OCI-M2 (cell line): ENCODE measurements around the gene GTSE1.

ENCODE experiments used
- DNase-seq: peaks from one replicate; lab custom pipeline; 2025; ENCODE audit not compliant: unreplicated experiment; lab: John Stamatoyannopoulos, UW

The GTSE1 gene

DNA sequence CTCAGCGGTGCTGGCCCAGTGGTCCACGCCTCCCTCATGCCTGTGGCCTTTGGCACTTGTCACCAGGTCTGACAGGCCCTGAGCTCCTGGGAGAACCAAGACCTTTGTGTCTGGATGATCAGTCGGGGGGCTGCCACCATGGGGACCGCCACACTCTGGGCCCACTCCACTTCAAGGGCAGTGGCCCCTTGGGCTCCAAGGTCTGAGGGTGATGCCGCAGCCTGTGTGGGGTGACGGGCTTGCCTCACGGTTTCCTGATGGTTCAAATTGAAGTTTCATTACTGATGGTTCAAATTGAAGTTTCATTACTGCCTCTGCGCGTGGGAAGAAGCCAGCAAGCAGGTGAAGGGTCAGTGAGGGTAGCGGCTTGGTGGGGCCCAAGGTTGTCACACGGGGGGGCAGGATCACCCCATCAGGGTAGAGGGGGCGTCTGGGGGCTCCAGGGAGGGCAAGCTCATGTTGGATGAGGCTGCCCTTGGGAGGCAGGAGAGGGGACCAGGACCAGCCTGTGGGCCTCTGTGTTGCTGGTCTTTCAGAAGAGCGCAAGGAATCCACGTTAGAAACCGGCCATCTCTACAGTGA, 66.4 kb downstream of the GTSE1 start:
- DNase-seq = no peak

DNA sequence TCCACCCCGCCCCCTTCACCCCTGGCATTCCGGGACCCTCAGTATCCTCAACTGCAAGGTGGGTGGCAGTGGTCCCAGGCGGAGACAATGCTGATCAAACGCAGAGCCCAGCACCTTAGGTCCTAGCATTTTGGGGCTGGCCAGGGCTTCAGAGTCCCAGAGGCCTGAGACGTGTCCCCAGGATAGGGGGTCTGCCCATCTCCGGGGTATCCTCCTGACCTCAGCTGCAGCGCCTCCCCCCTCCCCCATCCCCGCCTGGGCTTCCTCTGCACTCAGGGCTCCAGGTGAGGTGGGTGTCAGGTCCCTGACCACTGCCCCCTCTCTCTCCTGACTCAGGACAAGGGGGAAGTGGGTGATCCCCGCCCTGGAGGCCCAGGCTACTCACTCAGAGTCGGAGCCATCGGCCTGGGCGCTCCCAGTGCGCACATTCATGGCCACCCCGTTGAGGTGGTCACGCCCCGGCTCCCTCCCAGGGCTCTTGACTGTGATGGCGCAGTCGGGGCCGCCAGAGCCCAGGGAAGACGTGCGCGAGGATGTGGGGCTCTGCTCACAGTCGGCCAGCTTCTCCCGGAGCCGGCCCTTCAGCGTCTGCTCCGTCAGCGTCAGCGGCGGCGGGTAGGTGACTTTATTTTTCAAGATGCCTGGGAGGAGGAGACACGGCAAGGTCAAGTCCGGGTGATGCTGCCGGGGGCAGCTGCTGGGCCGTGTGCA, 67.1 kb downstream of the GTSE1 start:
- no peak for DNase-seq

DNA sequence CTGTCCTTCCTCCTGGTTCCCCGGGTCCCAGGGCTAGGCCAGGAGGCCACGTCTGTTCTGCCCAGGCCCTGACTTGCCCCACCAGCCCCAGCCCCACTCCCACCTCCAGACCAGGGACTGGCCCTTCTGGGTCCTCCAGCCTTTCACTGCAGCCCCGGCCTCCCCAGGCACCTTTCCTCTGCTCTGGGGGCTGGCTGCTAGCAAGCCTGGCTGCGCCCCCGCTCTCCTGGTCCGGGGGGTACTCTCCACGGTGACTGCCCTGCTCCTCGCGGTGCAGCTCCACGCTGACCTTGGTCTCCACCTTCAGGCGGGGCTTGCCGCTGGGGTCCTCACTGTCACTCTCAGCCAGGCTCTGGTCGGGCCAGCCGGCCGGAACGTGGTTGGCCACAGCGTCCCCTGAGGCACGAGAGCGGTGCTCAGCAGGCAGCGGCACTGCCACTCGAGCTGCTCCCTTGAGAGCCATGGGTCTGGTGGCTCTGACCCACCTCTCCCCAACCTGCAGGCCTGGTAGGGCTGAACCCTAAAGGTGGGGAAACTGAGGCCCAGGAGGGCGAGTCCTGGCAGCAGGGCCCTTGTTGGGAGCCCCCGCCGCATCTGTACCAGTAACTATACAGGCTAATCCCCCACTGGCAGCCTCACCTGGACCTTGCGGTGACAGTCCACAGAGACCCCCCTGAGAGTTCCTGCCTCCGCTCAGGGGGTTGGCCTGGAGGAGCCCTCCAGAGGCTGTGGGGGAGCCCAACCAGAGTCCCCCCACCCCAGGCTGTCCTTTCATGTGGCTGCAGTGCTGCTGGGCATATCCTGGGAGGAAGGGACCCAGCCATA, 67.9 kb downstream of the GTSE1 start:
- DNase-seq = no peak

DNA sequence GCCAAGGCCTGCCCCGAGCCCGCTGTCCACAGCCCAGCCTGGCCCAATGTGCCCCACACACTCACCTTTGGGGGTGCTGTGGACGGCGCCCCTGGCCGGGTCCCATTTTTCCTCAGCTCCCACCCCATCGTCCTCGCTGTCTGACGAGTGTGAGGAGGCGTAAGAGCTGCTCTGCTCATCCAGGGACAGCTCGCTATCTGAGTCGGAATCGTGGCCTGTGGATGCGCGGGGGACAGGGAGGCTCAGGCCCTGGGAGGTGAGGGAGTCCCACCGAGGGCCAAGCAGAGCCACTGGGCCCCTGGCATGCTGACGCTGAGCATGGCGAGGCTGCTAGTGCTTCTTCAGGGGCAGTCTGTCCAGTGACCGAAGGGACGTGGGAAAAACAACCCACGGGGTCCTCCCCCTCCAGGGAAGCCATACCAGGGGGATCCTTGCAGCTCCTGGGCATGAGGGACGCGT, 68.5 kb downstream of the GTSE1 start:
- no peak for DNase-seq

DNA sequence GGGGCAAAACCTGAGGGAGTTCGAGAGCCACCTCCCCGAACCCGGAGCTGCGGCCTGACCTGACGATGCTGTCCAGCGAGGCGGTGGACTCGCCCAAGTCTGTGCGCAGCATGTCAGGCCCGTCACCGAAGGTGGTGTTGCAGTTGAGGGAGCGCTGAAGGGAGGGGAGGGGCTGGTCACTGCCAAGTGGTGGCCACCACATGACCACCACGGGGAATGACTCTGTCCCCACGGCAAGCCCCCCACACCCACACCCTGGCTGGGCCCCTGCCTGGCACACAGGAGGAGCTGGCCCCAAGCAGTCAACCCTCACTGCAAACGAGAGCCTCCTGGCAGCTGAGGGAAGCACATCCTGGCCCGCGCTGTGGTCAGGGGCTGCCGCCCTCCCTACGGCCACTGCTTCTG, 69.7 kb downstream of the GTSE1 start:
- no peak for DNase-seq

DNA sequence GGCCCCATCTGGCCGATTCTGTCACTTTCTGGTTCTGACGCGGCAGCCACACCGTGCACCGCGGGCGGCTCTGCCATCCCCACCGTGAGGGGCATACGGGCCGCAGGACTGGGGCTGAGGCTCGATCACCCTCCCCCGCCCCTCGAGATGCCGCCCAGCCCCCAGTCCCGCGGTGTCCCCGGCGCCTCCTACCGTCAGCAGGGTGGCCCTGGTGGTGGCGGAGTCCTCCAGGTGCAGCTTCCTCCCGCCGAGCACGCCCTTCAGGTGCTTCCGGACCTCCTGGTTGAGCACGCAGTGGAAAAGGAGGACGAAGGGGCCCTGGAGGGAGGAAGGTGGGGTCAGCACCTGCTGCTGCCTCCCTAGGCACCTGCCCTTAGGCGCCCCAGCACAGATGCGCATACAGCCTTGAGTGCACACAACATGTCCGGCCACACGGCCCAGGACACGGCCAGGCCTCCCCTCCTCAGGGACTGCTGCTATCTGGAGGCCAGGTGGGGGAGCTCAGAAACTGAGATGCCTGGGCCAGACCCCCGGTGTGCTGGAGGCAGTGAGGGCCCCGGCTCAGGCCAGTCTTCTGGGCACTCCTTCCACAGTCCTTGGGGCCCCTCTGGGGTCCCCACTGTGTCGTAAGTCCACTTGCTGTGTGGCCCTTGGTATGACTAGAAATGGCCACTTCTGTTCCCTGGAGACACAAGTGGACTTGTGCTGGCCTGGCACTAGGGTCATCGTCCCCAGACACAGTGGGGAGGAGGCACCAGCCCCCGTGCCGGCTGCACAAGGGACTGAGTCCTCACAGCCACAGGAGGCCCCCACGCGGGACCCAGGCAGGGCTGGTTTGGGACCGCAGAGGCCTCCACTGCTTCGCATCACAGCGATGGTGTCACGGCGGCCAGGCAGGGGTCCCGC, 70.4 kb downstream of the GTSE1 start:
- DNase-seq = no peak

DNA sequence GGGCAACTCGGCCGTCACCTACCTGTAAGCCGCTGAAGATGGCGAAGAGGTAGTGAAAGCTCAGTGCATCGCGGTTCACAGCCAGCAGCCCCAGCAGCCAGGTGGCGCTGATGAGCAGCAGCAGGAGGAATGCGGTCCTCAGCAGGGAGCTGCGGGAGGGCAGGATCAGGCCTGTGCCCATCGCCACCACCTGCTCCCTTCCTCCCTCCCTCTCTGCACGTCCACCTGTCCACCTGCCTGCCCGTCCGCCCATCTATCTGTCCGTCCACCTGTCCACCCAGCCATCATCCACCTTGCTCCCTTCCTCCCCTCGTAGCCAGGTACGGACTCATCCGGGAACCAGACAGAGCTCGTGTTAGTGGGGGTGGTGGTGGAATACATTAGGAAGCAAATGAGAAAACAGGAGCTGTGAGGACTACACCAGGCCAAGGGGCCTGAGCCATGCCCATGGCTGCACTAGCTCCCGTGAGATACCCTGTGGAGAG, 71.1 kb downstream of the GTSE1 start:
- DNase-seq = peak; percentile 0

DNA sequence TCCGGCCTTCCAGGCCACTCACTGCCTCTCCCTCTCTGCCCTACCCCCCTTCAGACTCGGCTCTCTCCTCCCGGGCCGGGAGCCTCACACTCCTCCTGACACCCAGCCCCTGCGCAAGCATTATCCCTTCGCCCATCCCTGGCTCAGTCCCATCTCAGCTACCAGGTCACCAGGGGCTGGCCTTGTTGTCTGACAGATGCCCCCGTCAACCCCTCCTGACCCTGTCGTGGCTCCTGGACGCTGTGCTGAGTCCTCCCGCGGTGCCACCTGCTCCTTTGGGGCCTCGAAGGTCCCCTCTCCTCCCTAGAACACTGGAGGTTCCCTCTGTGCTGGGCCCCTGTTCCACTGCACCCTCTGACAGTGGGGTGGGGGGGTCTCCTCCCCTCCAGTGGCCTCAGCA, 71.8 kb downstream of the GTSE1 start:
- DNase-seq = no peak

DNA sequence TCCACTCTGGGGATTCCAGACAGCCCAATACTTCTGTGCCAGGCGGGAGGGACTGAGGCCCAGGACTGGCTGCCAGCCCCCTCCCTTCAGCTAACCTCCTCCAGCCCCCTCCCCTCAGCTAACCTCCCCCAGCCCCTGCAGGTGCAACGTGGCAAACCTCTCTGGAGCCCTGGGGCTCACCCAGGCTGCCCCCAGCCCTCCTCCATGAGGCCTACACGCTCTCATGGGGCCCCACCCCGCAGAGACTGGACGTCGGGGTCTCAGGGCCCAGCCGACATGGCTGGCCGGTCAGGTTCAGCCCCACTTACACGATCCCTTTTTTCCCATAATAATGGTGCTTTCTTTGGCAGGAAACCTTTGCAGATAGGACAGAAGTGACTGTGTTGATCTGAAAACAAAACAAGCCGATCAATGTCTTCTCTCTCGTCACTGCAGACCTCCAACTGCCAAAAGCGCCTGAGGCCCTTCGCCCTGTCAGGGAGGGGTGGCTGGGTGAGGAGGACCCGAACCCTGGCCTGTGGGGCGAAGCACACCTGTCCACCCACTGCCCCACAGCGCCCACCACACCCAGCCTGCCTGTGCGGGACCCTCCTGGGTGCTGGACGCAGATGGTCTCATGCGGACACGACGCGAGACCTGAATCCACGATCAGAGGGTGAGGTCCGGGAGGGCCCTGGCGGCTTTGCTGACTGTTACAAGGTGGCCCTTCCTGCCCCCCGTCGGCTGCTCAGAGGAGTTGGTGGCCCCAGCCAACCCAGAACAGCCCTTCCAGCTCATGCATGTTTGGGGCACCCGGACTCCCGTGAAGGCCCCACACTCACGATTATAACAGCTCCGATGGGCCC, 72.4 kb downstream of the GTSE1 start:
- DNase-seq = no peak

DNA sequence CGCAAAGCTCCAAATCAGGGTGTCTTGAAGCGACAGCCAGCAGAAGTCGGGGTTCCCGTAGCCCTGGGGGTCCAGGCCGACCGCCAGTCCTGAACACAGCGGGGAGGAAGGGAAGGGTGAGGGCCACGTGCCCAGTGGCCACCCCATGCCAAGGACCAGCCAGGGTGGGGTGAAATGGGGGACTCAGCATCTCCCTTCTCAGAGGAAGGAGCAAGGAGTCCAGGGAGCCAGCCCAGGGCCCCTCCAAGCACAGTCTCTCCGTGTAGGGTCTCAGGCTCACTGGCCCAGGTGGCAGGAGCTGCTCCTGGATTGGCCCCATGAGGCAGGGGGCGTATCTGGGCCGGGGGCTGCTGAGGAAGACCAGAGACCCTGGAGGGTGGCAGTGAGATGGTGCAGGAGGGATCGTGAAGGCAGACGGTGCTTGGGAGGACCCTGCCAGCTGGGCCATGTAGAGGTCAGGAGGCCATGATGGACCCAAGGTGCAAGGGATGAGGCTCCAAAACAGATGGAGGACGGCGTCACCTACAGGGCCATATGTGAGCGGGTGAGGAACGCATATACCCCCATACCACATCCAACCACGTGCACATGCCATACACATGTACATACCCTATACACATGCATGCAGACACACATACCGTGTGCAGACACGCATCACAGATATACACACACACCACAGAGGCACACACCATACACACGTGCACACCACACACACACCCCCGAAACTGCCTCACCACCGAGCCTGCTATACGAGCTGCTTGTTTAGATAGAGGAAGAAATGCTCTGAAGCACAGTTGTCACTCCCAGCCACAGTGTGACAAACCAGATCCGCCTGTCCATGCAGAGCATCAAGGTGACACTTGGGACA, 73.3 kb downstream of the GTSE1 start:
- DNase-seq = no peak

DNA sequence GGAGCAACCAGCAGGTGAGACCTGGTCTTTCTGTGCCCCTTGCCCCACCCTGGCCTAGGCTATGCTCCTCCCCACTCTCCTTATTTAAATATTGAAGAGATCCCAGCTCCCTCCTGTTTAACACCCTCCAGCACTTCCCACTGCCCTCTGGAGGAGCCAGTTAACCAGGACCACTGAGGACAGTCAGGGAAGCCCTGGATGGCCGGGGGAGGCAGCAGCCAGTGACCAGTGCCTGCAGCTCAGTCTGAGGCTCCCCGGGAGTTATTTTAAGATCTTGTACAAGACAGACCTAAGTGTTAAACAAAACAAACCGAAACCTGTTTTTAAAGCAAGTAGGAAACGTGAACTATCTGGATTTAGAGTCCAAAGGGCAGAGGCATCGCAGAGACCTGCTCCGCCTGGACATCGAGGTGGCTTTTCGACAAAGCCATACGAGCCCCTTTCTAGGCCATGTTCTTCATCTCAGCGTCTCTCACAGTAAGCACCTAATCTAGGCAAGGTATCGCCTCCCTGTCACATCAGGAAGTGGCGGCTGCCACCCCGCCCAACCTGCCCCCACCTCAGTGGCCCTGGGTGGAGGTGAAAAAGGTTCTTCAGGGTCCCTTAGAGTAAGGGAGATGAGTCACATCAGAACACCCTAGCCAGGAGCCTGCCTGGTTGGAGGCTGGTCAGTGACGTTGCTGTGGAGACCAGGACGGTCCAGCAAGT, 74.1 kb downstream of the GTSE1 start:
- no peak for DNase-seq

DNA sequence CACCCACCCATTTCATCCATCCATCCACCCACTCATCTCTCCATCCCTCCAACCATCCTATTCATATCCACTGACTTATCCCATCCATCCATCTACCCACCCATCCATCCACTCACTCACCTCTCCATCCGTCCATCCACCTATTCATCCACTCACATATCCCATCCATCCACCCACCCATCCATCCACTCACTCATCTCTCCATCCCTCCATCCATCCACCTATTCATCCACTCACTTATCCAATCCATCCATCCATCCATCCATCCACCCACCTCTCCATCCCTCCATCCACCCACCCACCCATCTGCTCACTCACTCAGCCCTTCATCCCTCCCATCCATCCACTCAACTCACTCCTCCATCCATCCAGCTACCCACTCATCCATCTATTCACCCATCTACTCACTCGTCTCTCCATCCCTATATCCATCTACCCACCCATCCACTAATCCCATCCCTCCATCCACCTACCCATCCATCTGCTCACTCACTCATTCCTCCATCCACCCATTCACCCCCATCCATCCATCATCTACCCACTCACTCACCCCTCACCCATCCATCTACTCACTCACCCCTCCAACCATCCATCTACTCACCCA, 75.1 kb downstream of the GTSE1 start:
- DNase-seq = no peak

DNA sequence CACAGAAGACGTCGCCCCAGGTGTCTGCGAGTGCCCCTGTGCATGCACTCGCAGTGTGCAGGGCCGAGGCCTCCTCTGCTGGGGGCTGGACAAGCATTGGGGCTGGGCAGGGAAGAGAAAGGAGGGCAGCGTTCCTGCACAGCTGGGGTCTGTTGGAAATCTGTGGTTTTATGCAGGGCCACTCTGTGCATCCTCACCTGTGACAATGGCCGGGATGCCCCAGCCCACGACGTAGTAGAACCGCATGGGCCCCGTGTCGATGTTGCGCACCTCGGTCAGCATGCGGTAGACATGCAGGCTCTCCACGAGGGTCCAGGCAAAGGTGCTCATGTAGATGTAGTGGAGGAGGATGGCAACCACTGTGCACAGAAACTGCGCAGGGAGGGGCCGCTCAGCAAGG, 76.0 kb downstream of the GTSE1 start:
- DNase-seq = no peak

DNA sequence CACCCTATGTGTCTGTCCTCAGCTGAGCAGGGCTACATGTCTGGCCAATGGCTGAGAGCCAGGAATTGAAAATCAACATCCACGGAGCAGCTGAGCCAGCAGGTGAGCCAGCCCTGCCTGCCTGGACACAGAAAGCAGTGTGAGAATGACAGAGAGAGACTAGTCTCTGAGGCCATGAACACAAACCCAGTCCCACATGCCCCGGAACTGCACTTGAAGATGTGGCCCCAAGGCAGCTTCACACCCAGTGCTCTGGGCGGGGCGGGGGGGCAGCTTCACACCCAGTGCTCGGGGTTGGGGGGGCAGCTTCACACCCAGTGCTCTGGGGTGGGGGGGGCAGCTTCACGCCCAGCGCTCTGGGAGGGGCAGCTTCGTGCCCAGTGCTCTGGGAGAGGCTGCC, 76.5 kb downstream of the GTSE1 start:
- no peak for DNase-seq

DNA sequence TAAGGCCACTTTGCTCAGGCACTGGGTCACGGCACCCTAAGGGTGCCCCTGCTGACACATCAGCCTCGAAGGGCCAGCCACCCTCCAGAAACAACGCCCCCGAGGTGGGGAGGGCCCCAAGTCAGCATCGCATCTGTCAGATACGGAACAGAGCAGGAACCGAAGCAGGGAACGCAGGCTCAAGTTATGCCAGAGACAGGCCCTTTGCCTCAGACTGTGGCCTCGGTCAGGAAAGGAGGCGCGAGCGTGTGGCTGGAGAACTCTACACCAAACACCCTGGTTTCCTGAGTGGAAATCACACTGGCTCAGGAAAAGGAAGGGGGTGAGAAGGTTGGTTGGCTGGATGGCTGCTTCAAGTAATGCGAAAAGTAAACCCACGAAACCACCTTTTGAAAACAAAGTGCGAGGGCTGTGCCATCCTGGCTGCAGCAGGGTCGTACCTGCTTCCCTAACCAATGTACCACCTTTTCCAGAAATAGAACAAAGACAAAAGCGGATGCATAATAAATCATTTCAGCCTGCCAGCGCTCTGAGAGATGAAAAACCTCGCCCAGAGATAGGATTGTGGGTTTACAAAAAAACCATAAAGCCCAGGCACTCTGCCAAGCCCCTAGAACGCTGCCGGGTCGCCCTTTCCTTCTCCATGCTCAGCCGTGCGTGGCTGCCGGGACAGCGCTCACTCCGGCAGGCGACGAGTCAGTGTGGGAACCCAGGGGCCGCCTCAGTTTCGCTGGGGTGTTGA, 77.4 kb downstream of the GTSE1 start:
- no peak for DNase-seq

DNA sequence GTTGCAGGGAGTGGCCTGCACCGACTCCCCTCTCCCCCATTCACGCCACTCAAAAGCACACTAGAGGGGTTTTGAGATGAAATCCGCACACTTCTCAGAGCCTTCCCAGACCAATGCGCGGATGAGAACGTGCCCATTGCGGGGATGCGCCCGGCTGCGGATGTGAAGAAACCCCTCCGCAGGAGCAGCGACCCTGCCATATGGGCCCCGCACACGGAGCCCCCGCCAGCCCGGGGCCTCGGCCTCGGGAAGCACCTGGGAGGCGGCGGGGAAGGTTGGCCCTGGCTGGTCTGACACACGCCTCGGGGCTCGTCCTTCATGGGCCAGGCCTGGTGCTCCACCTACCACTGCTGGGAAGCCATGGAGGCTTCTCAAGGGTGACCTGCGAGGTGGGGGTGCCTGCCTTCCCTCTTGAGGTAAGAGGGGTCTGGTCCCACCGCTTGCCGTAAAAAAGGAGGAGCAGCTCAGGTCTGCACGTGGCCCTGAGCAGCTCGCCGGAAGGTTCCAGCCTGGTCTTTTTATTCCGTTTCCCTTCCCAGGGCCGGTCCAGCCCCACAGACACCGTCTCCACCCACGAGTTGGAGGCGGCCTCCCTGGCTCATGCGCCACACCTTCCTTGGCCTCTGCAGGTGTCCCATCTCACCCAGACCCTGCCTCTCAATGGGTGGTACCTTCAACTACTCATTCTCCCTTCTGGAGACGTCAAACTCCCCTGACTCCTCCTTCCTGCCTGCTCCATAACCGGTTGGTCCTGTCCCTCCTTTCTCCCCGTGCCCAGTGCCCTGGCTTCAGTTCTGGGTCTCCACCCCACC, 78.2 kb downstream of the GTSE1 start:
- DNase-seq = no peak

DNA sequence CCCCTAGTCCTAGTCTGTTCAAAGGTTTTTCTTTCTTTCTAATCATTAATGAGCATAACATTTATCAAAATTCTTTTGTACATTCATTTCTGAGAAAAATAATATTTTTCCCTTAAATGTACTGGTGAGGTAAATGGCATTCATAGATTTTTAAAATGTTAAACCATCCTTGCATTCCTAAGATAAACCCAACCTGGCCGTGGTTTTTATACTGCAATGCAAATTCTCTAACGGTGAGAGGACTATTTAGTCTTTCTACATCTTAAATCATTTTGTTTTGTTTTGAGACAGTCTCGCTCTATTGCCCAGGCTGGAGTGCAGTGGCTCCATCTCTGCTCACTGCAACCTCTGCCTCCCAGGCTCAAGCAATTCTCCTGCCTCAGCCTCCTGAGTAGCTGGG, 79.4 kb downstream of the GTSE1 start:
- DNase-seq = no peak
